NCI-H1092 treated with DMSO at 0.1 percent for 48 hours (cell line): ENCODE measurements around the gene PVR.
"Not testable (repeated sequence)": the region's sequence is repeated elsewhere in the genome, so short reads cannot be mapped to it uniquely, and the experiment has no call there.

Experiments
- DNase-seq: peaks from one replicate; lab custom pipeline; 2025; lab: John Stamatoyannopoulos, UW

The PVR gene

GRCh38 chr19:44700547-44700946 lies 56.8 kb downstream of the PVR start:
- DNase-seq: no peak

GRCh38 chr19:44701228-44701627 lies 57.5 kb downstream of the PVR start:
- DNase-seq: no peak

GRCh38 chr19:44702551-44703176 lies 59.0 kb downstream of the PVR start:
- no peak for DNase-seq

- DNase-seq: no peak
Observed at GRCh38 chr19:44703336-44704078, 59.8 kb downstream of the PVR start.

- no peak for DNase-seq
Observed at GRCh38 chr19:44704982-44705381, 61.3 kb downstream of the PVR start.

- DNase-seq: no peak
Observed at GRCh38 chr19:44705502-44706010, 61.8 kb downstream of the PVR start.

- no peak for DNase-seq
Observed at GRCh38 chr19:44706506-44707236, 63.0 kb downstream of the PVR start.

- DNase-seq: no peak
Observed at GRCh38 chr19:44707794-44708193, 64.1 kb downstream of the PVR start.

- no peak for DNase-seq
Observed at GRCh38 chr19:44708940-44709339, 65.2 kb downstream of the PVR start.

GRCh38 chr19:44709434-44710266 lies 65.9 kb downstream of the PVR start:
- not testable (repeated sequence) for DNase-seq

- DNase-seq: no peak
Observed at GRCh38 chr19:44710483-44710882, 66.8 kb downstream of the PVR start.

GRCh38 chr19:44712864-44713515 lies 69.3 kb downstream of the PVR start:
- DNase-seq: no peak
